NCI-H1092 (cell line): Measurements from ENCODE around the gene PLCH2.
A peak's percentile ranks its signal among the peaks of the same experiment; 100 is the strongest.

Source experiments
- DNase-seq: peaks from one replicate; lab custom pipeline; 2025; lab: John Stamatoyannopoulos, UW

Gene PLCH2

DNA sequence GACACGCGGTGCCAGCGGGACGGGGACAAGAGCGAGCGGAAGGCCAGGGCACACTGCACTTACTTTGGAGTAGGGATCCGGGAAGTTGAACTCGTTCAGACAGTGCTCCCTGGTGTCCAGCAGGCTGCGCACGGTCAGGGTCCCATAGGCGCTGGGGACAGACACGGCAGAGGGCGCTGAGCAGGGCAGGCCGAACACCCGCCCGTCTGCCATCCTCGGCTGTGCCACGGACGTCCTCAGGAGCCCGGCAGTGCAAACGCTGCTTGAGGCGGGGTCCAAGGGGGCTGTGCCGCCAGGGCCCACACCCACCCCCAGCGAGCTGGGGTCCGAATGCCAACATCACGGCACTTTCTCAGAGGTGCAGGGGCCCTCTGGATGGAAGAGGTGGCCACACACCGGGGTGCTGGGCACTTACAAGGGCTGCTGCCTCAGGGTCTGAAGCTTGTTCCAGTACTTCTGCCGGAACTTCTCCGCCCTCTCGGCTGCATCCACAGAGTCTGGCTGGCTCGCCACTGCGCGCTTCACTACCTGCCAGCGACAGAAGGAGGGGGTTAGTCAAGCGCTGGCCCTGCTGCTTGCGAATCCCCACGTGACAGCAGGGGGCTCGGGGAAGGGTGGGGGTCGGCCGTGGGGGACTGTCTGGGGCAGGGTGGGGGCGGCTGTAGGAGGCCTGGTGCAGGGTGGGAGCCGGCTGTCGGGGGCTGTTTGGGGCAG is 38.0 kb downstream of the PLCH2 start:
- DNase-seq = no peak

DNA sequence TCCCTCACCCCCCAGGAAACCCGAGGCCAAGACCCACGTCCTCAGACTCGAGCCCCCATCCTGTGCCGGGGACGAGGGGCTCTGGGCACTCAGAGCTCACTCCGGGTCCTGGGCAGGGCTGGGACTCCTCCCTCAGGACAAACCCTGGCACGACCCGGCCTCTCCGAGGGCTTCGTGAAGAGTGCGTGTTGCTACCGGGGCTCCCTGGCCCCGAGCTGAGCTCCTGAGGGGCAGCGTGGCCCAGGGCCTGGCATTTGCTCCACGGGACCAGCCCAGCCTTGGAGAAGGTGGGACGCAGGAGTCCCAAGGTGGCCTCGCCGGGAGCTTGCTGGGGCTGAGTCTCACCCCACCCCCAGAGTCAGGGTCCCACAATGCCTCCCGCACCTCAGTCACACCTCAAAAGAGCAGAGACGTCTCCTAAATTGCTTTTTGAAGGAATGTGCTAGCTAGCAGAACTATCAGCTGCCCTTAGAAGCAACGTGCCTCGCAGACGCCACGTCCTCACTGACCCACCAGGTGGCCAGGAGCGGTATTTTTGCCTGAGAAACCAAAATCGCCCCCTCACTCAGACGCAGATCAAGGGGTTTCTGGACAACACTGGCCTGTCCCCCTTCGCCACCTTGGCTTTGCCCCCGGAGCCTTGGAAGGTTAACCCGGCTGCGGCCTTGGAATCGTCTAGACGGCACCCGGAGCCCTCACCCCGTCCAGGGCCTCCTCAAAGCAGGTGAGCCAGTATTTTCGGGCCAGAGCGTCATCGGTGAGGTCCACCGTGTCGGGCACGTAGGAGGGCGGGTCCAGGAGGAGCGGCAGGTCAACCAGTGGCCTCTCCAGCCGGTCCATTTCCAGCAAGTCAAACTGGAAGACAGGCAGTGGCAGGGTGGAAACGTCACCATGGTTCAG is 39.0 kb downstream of the PLCH2 start:
- no peak for DNase-seq

GRCh38 chr1:2515763-2516080 is 39.6 kb downstream of the PLCH2 start:
- no peak for DNase-seq

GRCh38 chr1:2516124-2516523 is 40.0 kb downstream of the PLCH2 start:
- DNase-seq = no peak

- DNase-seq = no peak
These were observed 40.9 kb downstream of the PLCH2 start for GRCh38 chr1:2516946-2517345.

GRCh38 chr1:2517966-2518365 is 41.9 kb downstream of the PLCH2 start:
- DNase-seq = no peak

- no peak for DNase-seq
These were observed 42.4 kb downstream of the PLCH2 start for GRCh38 chr1:2518528-2518927.

GRCh38 chr1:2519029-2519685 is 43.1 kb downstream of the PLCH2 start:
- DNase-seq = no peak

GRCh38 chr1:2519729-2520128 is 43.6 kb downstream of the PLCH2 start:
- DNase-seq = no peak

DNA sequence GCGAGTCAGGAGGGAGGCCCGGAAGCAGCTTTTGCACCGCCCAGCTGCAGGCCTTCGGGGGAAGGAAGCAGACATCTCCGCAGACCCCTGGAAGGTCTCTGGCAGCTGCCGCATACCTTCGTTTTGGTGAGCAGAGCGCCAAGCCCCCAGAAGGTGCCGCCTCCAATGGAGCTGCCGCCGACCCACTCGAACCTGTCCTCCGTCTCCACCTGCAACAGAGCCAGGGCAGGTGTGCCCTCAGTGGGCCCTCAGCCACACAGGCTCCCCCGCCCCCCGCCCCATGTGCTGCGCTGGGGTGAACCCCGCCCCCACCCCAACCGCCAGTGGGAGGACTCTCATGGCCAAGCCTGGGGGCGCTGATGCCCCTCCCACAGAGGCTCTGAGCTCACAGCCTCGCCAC is 44.1 kb downstream of the PLCH2 start:
- DNase-seq = no peak

GRCh38 chr1:2520806-2521205 is 44.7 kb downstream of the PLCH2 start:
- DNase-seq = no peak

- DNase-seq = no peak
These were observed 46.1 kb downstream of the PLCH2 start for GRCh38 chr1:2522230-2522629.

DNA sequence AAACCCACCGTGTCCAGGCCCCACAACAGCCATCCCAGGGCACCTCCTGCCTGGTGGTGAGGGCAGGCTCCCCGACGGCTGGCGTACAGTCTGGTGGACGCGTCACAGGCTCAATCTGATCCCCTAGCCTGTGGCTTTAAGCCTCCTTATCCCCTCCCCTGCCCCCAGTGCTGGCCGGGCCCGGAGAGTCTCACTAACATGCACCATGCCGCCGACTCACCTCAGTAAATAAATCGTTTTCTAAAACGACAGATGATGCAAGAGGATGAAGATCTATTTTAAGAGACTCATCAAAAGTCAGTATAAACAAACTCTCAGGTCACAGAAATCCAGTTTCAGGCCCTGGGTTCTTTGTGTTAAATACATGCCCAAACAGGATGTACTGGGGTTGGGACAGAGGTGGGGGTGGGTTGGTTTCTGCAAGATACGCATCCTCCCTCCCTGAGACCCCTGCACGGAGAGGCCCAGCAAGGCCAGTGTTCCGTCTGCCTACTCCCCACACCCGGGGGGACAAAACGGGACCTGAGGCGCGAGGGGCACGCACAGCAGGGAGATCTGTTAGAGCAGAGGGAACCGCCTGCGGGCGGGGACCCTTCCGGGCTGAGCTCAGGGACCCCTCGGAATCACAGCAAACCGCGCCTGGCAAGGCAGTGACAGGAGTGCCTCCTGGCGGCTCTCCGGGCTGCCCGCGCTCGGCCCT is 47.3 kb downstream of the PLCH2 start:
- no peak for DNase-seq

DNA sequence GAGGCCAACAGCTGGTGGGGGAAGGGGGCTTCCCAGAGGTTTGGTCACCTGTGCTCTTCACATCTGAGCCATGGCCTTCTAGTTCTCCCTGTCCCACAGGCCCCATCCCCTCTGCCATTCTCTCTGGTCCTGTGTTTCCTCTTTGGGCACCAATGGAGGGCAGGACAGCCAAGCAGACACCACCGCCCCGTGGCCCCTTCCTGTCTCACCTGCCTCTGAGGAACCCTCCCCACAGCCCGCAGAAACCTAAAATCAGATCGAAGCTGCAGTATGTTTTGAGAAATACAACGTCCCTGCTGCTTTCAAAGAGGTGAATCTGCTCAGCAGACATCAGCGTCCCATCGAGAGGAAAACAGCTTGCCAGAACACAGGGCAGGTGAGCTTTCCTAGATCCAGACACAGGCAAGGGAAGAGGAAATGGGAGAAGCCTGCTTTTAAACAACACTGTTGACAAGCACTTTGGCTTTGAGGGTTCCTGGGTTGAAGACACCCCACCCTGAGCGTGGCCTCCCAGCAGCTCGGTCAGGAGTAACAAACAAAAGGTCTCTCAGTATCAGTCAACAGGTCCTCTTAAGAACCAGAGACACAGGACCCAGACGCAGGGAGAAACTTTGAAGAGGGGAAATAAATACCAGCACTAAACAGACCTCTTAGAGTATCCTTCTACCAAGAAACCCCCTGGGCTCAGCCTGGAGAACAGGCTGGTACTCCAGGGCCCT is 48.0 kb downstream of the PLCH2 start:
- no peak for DNase-seq

DNA sequence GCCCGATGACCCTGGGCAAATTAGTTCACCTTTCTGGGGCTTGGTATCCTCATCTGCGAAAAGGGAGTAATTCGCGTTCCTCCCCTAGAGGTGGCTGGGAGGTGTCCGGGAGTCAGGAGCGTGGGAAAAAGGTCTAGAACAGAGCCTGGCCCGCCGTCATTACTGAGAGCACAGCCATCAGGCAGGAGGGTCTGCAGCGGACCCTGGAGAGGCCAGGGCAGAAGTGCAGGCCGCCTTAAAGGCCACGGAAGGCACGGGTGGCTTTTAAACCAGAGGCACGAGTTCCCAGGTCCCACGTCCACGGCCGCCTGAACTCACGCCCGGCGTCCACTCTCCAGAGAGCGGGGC is 49.5 kb downstream of the PLCH2 start:
- DNase-seq = no peak

DNA sequence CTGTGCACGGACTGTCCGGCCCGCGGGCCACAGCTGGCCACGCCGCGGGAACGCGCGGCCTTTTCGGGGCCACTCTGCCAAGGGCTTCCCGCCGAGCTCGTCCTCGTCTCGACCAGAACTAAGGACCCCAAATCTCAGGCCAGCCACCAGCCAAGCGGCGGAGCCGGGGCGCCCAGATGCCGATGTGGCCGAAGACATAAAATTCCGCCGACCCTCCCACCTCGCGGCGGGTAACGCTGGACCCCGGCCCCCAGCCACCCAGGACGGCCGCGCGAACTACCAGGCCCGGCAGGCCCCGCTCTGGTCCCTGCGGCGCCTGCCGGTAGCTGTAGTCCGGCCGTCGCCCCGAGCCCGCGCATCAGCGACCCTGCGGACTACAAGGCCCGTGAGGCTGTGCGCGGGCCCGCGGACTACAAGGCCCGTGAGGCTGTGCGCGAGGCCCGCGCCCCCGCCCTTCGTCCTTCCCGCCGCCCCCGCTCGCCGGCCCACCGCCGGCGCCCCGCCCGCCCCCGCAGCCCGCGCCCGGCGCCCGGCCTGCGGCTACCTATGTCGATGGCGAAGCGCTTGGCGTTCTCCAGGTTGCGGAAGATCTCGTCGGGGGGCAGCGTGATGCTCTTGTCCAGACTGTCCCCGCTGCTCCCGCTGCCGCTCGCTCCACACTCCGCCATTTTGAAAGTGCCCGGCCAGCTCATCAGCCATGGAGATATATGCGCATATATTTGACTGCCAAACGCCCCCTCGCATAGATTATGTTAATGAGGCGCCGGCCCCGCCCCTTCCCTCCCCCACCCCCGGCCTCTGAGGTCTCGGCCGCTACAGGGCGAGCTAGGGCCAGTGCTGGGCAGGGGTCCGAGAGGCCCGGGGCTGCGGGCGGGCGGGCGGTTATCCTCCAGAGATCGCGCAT is 50.1 kb downstream of the PLCH2 start, which contains the start of gene PANK4:
Gene PANK4, minus strand, starts transcription at position 677 of the 904 bp plus-strand sequence. Its CDS starts 9 bp downstream, at position 668.
- peak; percentile 81 for DNase-seq

- no peak for DNase-seq
These were observed 50.9 kb downstream of the PLCH2 start for GRCh38 chr1:2526824-2527555.

DNA sequence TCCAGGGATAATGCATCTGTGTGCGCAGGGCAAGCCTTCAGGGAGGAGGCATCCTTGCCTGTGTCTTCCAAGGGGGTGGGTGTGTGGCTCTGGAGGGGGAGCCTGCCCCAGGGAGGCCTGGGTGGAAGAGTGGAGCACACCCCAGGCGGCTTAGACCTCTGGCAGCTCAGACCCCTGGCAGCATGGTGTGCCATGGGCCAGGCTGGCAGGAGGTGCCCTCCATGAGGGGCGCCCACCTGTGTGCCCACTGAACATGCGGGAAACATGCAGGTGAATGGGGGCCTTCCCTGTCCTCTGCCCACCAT is 51.4 kb downstream of the PLCH2 start:
- DNase-seq = no peak

DNA sequence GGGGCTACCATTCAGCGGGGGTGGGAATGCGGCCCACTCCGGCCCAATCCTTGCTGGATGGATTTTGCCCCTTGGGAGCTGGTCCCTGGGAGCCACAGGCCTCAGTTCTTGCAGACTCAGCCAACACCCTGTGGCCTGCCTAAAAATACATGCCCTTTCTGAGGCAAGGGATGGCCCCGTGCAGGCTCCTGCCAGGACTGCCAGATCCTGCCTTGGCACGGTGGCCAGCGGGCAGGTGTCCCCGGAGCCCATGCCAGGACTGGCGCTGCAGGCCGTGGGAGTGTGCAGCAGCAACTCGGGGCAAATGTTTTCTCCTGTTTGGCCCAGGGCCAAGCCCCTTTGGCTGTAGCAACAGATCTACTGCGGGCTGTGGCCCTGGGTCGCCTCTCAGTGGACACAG is 51.9 kb downstream of the PLCH2 start:
- DNase-seq = no peak

DNA sequence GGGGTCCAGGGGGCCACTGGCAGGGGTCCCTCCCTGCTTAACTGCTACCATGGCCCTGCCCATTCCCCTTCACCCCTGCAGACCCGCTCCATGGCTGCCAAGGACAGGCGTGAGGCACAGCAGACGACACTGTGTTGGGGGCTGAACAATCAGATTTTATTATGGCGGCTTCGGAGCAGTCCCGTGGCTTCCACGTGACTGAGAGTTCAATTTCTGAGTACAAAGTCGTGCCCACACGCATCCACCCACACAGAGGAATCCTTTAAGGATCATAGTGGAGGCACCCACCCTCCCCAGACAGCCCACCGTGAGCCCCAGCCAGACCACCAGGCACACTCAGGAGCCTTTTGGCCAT is 52.5 kb downstream of the PLCH2 start:
- DNase-seq = no peak
